B cell (primary cell): ENCODE data around the gene PLA2G4D. TPM values are rescaled to one million over a fixed set of nuclear protein-coding genes. Genes with fewer than 3 reads are reported as not detected.

Experiments used
- ATAC-seq: fragments of 200-7000 bp; cut with Tn5 transposase; one replicate; pipeline ENCODE4 v1.10.0; 2021; ENCODE audit warnings: low read depth, mild to moderate bottlenecking, moderate number of reproducible peaks, moderate library complexity
- CTCF ChIA-PET: fragments of 350-600 bp; sonication (Branson Sonifier 250); formaldehyde crosslinking; loops from one replicate; lab custom pipeline; 2021; ENCODE audit warnings: antibody characterized with exemption, inconsistent platforms; lab: Charles Lee
- POLR2A ChIA-PET: fragments of 350-600 bp; sonication (Branson Sonifier 250); formaldehyde crosslinking; loops from one replicate; lab custom pipeline; 2021; ENCODE audit warnings: antibody characterized with exemption; lab: Charles Lee
- DNase-seq: peaks from one replicate; pipeline ENCODE4 v3.0.0; 2013
- H2AFZ ChIP-seq: 2 replicates; pipeline ENCODE4 v1.6.1; 2012; ENCODE audit warnings: mild to moderate bottlenecking, low read depth, low read length; ENCODE audit not compliant: insufficient read depth, poor library complexity, severe bottlenecking
- H3K27ac ChIP-seq, 2 donors: 1 replicate in 1 of 2; 2 replicates in 1 of 2; pipeline ENCODE4 v1.5.1; 2012 to 2013; ENCODE audit warnings: low read length in 2 of 2, mild to moderate bottlenecking in 2 of 2, moderate library complexity in 1 of 2
- H3K27me3 ChIP-seq, 4 experiments: fragments of 200-600 bp in 1 of 4; sonication (generic) in 1 of 4; replicated peaks in 1 of 4; 1 replicate in 2 of 4; 2 replicates in 2 of 4; pipeline versions ENCODE4 v1.6.1 to v1.7.0; 2013 to 2016; ENCODE audit warnings: low read length in 3 of 4, mild to moderate bottlenecking in 2 of 4, mixed read lengths in 1 of 4, moderate library complexity in 1 of 4; ENCODE audit not compliant: insufficient read depth in 4 of 4, control insufficient read depth in 3 of 4; ENCODE audit errors: control extremely low read depth in 1 of 4
- H3K36me3 ChIP-seq, 2 experiments: replicated peaks in 1 of 2; 1 replicate in 1 of 2; 2 replicates in 1 of 2; pipeline versions ENCODE4 v1.6.1 to v1.7.1; 2013; ENCODE audit warnings: low read length in 1 of 2; ENCODE audit not compliant: insufficient read depth in 2 of 2, control insufficient read depth in 1 of 2; ENCODE audit errors: control extremely low read depth in 1 of 2, extremely low read depth in 1 of 2
- H3K4me1 ChIP-seq, 2 donors: fragments of 200-600 bp in 1 of 2; sonication (generic) in 1 of 2; 1 replicate in 1 of 2; 2 replicates in 1 of 2; pipeline versions ENCODE4 v1.5.1 to v1.6.1; 2013 to 2017; ENCODE audit warnings: low read length in 2 of 2; ENCODE audit not compliant: control insufficient read depth in 2 of 2, insufficient read depth in 2 of 2
- H3K4me2 ChIP-seq: replicated peaks from 2 replicates; pipeline ENCODE3; 2012; ENCODE audit warnings: mild to moderate bottlenecking, low read depth, low read length; ENCODE audit not compliant: poor library complexity, severe bottlenecking
- H3K4me3 ChIP-seq, 5 experiments: fragments of 200-600 bp in 1 of 5; sonication (generic) in 1 of 5; 1 replicate in 3 of 5; 2 replicates in 2 of 5; pipeline versions ENCODE4 v1.5.1 to v1.7.0; 2011 to 2016; ENCODE audit warnings: low read length in 4 of 5, mild to moderate bottlenecking in 4 of 5, low read depth in 2 of 5, control low read depth in 1 of 5, moderate library complexity in 1 of 5; ENCODE audit not compliant: insufficient read depth in 1 of 5; ENCODE audit errors: control extremely low read depth in 1 of 5, extremely low read depth in 1 of 5
- H3K79me2 ChIP-seq: fragments of 200-600 bp; sonication (generic); one replicate; pipeline ENCODE4 v1.6.0; 2016; ENCODE audit warnings: low read length; ENCODE audit not compliant: control insufficient read depth, insufficient read depth
- H3K9ac ChIP-seq: fragments of 200-600 bp; sonication (generic); 2 replicates; pipeline ENCODE4 v1.6.1; 2017; ENCODE audit warnings: mild to moderate bottlenecking, low read length, moderate library complexity
- H3K9me3 ChIP-seq, 3 donors: one replicate each; pipeline versions ENCODE4 v1.6.1 to v1.7.1; 2013; ENCODE audit warnings: low read length in 2 of 3; ENCODE audit not compliant: control insufficient read depth in 2 of 3, insufficient read depth in 1 of 3; ENCODE audit errors: control extremely low read depth in 1 of 3
- H4K20me1 ChIP-seq: 2 replicates; pipeline ENCODE4 v1.6.0; 2012; ENCODE audit warnings: mild to moderate bottlenecking, low read length; ENCODE audit not compliant: insufficient read depth, control insufficient read depth, poor library complexity, severe bottlenecking
- H3K27ac Mint-ChIP-seq: one replicate; pipeline ENCODE4 v1.8.0; 2021; ENCODE audit warnings: mixed read lengths
- H3K27me3 Mint-ChIP-seq: one replicate; pipeline ENCODE4 v1.8.0; 2021; ENCODE audit warnings: mixed read lengths
- H3K4me1 Mint-ChIP-seq: one replicate; pipeline ENCODE4 v1.8.0; 2021; ENCODE audit warnings: mixed read lengths
- H3K4me3 Mint-ChIP-seq: one replicate; pipeline ENCODE4 v1.8.0; 2021; ENCODE audit warnings: mixed read lengths
- H3K9me3 Mint-ChIP-seq: one replicate; pipeline ENCODE4 v1.8.0; 2022; ENCODE audit warnings: mixed read lengths; ENCODE audit not compliant: insufficient read depth
- EZH2 ChIP-seq: IDR thresholded peaks from 2 replicates; pipeline ENCODE4 v1.6.1; 2012; ENCODE audit warnings: borderline replicate concordance, low read depth, mild to moderate bottlenecking, moderate library complexity, low read length; ENCODE audit not compliant: insufficient read depth, poor library complexity, severe bottlenecking
- WGBS: methylation state at CpG from one replicate; pipeline ENCODE4 v1.1.5; 2013; ENCODE audit warnings: missing lambda C conversion rate; ENCODE audit not compliant: insufficient coverage; 5-methylcytosine and 5-hydroxymethylcytosine counted together
- intact Hi-C: fragments of 100-400 bp; cut with micrococcal nuclease; formaldehyde crosslinking; loops from one replicate; pipeline ENCODE4 v1.10.0; 2022
- polyA plus RNA-seq: library from polyadenylated mRNA; depleted of rRNA; stranded (reverse); fragments of >200 nt; gene quantifications from 2 replicates; pipeline ENCODE4 v1.2.3, GENCODE V29; 2012
- total RNA-seq, 2 donors: library from RNA; stranded (reverse); fragments of 120-200 nt in 1 of 2; gene quantifications; 1 replicate in 1 of 2; 2 replicates in 1 of 2; pipeline versions ENCODE4 v1.2.3 to v1.2.4, GENCODE V29; 2013 to 2022
- TF ChIP-seq, protein P1 (sequence below): fragments of 200-600 bp; IDR thresholded peaks from one replicate; pipeline ENCODE4 v1.8.0; 2022; ENCODE audit warnings: antibody characterized with exemption, mild to moderate bottlenecking

Gene PLA2G4D
- total and polyA plus RNA-seq, 2 donors (not counting 1 experiment from before 2014, with no cell fraction given), result not detected

- no peak overlapping the region for H3K27ac Mint-ChIP-seq
- Histone ChIP-seq H3K4me2 (no peak overlapping the region), H3K27ac (no peak overlapping the region), H2AFZ (no peak overlapping the region), H3K36me3 (no peaks in the 10 kb centered on the region), H3K4me1 (peaks cover 7% of the 10 kb centered on the region in 2 donors), H3K9me3 (no peaks in the 10 kb centered on the region), H3K4me3 (no peak overlapping the region), H4K20me1 (no peaks in the 10 kb centered on the region), H3K9ac (no peak overlapping the region), H3K79me2 (no peaks in the 10 kb centered on the region), H3K27me3 (peaks cover 0 to 21% (median 8%) of the 10 kb centered on the region in 4 experiments)
- H3K4me1 Mint-ChIP-seq, result peaks cover 6% of the 10 kb centered on the region
- POLR2A ChIA-PET, result no interaction called here
- WGBS, result 88% methylated on average over 4 of the region's 4 CpGs
- ATAC-seq (no peak), DNase-seq (no peak)
- CTCF ChIA-PET, result interaction anchor here (1.1 to 5.0 kb wide), 2 partner anchors 61 to 241 kb away, joined by 3 to 88 read pairs; no protein-coding TSS in a partner anchor
- TF ChIP-seq EZH2, result no peak
- TF ChIP-seq, protein P1, sequence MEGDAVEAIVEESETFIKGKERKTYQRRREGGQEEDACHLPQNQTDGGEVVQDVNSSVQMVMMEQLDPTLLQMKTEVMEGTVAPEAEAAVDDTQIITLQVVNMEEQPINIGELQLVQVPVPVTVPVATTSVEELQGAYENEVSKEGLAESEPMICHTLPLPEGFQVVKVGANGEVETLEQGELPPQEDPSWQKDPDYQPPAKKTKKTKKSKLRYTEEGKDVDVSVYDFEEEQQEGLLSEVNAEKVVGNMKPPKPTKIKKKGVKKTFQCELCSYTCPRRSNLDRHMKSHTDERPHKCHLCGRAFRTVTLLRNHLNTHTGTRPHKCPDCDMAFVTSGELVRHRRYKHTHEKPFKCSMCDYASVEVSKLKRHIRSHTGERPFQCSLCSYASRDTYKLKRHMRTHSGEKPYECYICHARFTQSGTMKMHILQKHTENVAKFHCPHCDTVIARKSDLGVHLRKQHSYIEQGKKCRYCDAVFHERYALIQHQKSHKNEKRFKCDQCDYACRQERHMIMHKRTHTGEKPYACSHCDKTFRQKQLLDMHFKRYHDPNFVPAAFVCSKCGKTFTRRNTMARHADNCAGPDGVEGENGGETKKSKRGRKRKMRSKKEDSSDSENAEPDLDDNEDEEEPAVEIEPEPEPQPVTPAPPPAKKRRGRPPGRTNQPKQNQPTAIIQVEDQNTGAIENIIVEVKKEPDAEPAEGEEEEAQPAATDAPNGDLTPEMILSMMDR, result no peak
- H3K4me3 Mint-ChIP-seq, result no peak overlapping the region
- no peaks in the 10 kb centered on the region for H3K9me3 Mint-ChIP-seq
- intact Hi-C loops, result no loop called here
- peaks cover 34% of the 10 kb centered on the region for H3K27me3 Mint-ChIP-seq
These were observed 41.4 kb downstream of the PLA2G4D start for GRCh38 chr15:42053010-42053409.

DNA sequence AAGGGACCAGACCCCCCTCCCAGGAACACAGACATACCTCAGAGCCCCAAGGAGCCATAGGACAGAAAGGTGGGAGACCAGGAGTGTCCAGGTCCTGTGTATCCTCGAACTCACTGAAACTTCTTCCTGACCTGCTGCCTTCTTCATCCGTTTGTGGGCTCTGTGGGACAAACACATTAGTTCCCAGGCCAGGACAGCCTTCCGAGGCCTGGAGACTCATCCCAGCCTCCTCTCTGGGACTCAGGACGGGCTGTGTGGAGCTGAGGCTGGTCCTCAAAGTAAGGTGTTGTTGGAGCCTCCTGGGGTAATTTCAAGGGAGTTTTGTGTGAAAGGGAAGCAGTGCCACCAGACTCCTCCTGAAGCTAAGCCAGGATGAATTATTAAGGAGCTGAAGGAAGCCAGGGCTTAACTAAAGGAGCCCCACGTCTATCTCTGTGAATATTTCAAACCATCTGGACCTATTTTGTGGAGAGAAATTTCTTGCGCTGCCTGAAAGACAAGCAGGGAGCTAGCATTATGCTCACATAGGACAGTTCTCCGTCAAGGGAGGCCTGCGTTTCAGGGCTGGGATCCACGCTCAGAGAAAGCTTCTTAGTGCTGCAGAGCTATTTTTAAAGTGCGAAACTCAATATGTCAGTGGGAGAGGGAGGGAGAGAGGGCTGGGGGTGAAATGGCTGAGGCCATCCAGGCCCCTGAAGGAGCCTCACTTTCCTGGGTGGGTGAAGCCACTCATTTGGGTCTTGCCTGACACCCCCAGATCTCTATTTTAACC is 43.7 kb downstream of the PLA2G4D start:
- H3K4me1 Mint-ChIP-seq, result no peaks in the 10 kb centered on the region
- no peaks in the 10 kb centered on the region for H3K9me3 Mint-ChIP-seq
- Histone ChIP-seq H3K9ac (no peak overlapping the region), H3K4me3 (no peak overlapping the region), H3K9me3 (no peaks in the 10 kb centered on the region), H3K4me2 (no peak overlapping the region), H3K4me1 (no peaks in the 10 kb centered on the region), H3K36me3 (no peaks in the 10 kb centered on the region), H2AFZ (no peak overlapping the region), H3K27ac (no peak overlapping the region), H4K20me1 (no peaks in the 10 kb centered on the region), H3K79me2 (no peaks in the 10 kb centered on the region), H3K27me3 (no peaks in the 10 kb centered on the region)
- intact Hi-C loops, result no loop called here
- 84% methylated on average over 10 of the region's 10 CpGs for WGBS
- H3K27ac Mint-ChIP-seq, result no peak overlapping the region
- peaks cover 19% of the 10 kb centered on the region for H3K27me3 Mint-ChIP-seq
- ATAC-seq, result no peak
- no peak for TF ChIP-seq EZH2
- TF ChIP-seq, protein P1, result no peak
- no peak overlapping the region for H3K4me3 Mint-ChIP-seq
- no peak for DNase-seq
- ChIA-PET CTCF (no interaction called here), POLR2A (no interaction called here)
